HG03045 (cell line): Measurements from ENCODE around the gene NDUFA5.

Source experiments
- ATAC-seq: cut with Tn5 transposase; IDR thresholded peaks from one replicate; pipeline ENCODE4 v1.9.1; 2021; ENCODE audit warnings: mild to moderate bottlenecking, moderate library complexity; ENCODE audit not compliant: unreplicated experiment

Gene NDUFA5

GRCh38 chr7:123557398-123558288, at the start of gene NDUFA5:
TSS of gene NDUFA5 (minus strand) at chr7:123557818. CDS start at chr7:123557795, 23 bp downstream.
- peak; percentile 99 for ATAC-seq

DNA sequence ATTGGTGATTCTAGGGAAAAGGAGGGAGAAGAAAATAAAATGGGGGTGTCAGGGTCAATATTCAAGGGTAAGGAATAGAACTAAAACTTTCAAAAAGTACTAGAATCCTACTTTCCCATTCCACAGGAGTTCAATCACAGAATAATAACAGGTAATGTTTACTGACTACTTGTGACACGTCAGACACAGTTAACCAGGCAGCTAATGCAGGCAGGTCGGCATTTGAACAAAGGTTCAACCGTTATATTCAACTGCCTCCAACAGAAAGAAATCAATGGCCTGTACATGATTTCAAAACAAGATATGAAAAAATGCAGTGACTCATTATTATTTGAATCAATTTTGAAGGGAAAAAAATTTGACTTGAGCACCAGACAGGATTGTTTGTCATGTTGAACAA, 47.1 kb upstream of the NDUFA5 start:
- ATAC-seq, result no peak

- no peak for ATAC-seq
These were observed 45.0 kb upstream of the NDUFA5 start for GRCh38 chr7:123602648-123603047.

DNA sequence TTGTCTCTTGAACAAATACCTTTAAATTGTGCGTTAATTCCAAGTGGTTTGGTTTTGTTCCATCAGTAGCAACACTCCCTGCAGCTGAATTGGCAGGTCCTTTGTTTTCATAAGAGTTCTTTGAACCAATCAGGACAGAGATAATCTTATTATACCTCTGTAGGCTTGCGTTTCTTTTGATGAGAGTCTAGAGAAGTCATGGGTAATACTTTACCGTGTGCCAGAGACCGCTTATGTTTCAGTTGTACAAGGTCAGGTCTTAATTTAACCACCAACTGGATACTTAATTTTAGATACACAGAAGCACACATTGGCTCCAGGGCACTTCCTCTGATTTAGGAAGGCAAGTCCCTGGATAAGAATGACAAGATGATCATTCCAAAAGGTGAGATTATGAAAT, 43.9 kb upstream of the NDUFA5 start, which contains the start of gene ASB15:
ASB15 (plus strand) TSS at position 292 of the 400 bp plus-strand sequence. CDS start 12,682 bp downstream, outside the sequence.
- no peak for ATAC-seq

DNA sequence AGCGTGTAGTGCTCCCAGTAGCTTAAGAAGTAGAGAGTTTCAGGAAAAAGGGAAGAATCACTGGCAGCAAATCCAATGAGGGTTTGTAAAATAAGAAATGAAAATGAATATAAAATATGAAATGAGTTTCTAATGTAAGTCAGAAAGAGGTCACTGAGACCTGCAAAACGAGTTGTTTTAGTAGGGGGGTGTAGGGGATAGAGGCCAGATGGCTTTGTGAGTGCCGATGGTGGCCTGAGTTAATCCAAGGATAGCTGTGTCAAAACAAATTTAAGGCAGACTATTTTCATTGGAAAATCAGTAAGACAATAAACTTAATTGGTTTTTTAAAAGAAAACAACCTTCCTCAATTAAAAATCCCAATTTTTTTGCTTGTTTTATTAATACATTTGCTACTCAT, 43.3 kb upstream of the NDUFA5 start:
- no peak for ATAC-seq

GRCh38 chr7:123599766-123600165, 42.1 kb upstream of the NDUFA5 start:
- ATAC-seq, result no peak

DNA sequence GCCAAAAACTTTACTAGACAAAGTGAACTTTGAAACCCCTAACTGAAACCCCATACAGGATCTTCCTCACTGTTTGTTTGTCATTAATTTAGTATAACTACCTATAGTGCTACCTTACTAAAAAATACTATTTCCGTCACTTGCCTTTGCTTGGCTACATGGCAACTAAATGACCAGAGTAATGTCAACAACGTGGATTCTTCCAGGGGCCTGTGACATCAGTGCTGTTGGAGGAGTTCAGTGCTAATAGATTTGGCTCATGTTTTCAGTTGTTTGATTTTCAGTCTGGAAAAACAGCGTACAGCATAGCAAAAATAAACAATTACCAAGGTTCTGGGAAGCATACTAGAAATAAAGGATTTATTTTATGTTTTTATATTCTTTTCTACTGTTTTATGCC, 41.0 kb upstream of the NDUFA5 start:
- no peak for ATAC-seq

DNA sequence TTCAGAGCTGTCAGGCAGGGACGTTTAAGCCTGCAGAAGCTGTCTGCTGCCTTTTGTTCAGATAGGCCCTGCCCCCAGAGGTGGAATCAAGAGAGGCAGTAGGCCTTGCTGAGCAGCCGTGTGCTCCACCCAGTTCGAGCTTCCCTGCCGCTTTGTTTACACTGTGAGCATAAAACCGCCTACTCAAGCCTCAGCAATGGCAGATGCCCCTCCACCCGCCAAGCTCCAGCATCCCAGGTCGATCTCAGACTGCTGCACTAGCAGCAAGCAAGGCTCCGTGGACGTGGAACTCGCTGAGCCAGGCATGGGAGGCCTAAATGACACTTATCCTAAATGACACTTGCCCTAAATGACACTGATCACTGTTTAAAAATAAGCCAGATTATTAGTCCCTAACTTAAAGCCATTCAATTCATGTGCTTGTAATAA, 37.2 kb upstream of the NDUFA5 start:
- no peak for ATAC-seq

DNA sequence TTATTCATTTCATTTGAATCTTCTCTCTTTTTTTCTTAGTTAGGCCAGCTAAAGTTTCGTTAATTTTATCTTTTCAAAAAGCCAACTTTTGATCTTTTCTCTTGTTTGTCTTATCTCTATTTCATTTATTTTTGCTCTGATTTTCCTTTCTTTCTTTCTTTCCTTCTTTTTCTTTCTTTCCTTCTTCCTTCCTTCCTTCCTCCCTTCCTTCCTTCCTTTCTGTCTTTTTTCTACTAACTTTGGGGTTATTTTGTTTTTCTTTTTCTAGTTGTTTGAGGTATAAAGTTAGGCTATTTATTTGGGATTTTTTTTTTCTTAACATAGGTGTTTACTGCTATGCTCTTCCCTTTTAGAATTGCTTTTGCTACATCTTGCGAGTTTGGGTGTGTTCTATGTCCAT, 30.8 kb upstream of the NDUFA5 start:
- no peak for ATAC-seq

DNA sequence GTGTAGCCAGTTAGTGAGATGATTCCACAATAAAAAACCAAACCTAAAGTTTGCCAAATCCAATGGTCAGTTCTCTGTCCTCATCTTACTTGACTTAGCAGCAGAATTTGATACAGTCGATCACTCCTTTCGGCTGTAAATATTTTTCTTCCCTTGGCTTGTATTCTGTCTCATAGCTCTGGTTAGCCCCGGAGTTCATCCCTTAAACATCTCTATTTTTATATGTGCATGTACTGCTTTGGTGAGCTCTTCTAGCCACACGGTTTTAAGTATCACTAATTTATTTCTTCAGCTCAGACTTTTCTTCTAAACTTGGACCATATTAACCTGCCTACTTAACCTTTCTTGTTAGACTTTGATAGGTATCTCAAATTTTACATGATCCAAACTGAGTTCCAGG, 26.2 kb upstream of the NDUFA5 start:
- no peak for ATAC-seq

- no peak for ATAC-seq
These were observed 23.5 kb upstream of the NDUFA5 start for GRCh38 chr7:123581162-123581459.

DNA sequence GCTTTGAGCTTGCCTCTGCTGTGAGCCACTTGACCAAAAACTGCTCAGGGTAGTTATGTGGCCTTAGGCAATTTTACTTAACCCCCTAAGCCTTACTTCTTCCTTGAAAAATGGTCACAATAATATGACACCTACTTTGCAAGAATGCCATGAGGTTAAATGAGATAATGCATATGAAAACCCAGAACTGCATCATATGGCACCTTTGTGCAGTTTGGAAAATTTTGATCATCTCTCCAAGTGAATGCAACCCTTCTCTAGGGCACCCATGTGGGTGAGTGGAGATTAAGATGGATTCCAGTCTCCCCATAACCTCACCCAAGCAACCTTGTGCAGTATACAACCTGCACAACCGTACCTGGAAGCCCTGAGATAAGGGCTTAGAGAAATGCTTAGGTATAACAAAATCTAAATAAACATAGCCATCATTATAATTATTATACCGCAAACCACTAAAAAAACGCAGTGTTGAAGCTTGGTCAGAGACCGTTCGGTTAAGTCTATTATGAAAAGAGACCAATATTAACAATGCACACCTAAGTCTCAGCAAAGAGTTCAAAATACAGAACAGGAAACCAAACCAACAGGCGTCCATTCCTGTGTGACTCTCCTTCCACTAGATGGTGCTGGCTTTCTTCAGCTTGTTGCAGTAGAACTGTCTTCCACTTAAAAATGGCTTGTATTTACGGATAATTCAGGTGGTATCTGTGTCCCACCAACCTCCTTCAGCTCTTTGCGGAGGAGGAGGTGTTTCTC, 23.0 kb upstream of the NDUFA5 start:
- no peak for ATAC-seq

DNA sequence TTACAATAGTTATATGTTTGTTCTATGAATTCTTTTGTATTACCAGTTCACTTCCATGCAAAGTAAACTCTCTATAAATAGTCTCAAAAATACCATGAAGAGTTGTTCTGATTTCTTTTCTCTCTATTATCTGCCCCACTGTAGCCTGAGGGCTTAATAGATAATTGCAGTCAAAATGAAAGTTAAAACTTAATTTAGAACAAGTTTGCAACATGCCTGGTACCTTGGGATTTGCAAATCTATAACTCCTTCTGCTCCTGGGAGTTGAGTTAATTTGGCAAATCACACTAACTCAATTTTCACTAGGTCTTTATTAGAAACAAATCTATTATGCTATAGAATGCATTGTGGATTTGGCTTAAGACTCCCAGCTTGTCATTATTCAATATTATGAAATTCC, 21.8 kb upstream of the NDUFA5 start:
- ATAC-seq, result no peak

GRCh38 chr7:123573896-123574467, 16.4 kb upstream of the NDUFA5 start:
- ATAC-seq, result no peak

DNA sequence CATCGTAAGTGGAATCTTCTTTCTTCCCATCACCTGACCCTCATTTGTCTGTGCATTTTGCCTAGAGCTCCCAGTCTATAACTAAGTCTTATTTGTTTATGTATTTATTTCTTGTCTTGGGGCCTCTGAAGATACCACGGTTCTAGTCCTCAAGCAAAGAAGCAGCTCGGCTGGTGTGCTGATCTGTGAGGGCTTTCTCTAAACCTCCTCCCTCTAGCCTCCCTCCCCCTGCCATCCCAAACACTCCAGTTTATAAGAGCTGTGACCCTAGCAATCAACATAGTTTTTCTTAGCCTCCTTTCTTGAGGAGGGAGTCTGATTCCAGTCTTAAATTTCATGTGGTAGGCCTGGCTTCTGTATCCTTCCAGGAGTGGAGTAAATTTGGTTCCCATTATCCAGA, 15.7 kb upstream of the NDUFA5 start:
- no peak for ATAC-seq

GRCh38 chr7:123571684-123572083, 14.1 kb upstream of the NDUFA5 start:
- ATAC-seq, result no peak

- ATAC-seq, result no peak
These were observed 13.6 kb upstream of the NDUFA5 start for GRCh38 chr7:123571187-123571586.

DNA sequence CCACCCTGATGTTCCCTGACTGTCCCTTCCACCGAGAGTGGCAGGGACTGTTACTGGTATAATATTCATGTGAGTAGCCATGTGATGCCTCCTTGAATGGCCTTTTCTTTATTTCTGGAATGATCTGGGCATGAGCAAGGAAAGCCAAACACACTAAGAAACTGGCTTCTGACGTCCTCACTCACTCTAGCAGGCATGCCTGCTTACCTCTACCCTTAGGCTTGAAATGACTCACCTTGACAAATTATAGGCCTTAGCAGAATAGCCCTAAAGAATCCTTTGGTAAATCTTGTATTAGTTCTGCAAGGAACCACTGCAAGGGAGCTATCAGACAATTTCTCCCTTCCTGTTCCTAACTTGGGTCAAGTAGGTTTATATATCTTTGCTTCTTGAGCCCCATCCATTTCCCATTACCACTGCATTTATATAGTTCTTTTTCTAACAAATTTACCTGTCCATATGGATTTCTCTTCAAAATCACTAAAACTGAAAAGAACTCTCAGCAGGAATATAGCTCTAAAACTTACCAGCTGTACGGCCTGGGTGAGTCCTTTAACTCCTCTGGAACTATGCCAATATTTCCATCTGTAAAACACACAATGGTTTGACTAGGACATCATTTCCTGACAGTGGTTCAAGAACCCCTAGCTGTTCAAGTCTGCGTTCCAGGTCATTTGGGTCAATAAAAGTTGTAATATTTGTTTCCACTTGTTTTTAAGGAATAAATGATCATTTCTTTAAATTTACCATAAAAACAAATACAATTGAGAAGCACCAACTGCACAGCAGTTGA, 13.0 kb upstream of the NDUFA5 start:
- ATAC-seq, result no peak

DNA sequence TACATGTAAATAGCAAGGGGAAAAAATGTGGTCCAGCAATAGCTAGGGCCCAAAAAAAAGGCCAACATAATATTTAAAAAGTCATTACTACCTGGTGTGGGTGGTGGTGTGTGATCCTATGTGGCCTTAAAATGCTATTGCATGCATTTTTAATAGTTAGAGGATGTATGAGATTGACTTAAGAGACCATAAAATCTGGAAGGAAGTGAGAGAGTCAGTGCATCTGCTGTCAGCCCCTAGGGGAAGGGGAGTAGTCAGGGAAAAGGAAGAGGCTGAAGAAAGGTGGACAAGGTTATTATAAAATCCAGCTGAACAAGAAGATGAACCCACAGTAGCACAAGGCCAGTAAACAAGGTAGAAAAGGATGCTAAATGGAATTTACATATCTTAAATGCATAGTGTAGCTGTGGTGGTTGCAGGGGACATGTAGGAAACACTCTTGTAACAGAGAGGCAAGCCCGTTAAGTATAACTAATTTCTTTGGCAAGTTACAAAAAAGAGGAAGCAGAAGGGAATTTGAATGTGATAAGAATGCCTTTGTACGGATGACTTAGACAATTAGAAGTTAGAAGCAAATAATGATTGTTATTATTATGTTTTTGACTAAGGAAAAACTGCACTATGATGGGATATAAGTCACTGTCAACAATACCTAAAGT, 11.9 kb upstream of the NDUFA5 start:
- no peak for ATAC-seq

DNA sequence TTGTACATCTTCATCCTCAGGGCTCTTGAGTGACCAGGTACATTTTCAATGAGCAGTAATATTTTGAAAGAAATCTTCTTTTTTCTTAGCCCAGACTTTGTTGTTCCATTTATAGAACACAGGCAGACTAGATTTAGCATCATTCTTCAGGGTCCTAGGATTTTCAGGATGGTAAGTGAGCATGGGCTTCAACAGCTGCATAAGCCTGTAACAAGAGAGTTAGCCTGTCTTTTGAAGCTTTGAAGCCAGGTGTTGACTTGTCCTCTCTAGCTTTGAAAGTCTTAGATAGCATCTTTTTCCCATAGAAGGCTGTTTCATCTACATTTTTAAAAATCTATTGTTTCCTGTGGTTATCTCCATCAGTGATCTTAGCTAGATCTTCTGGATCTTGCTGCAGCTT, 4.5 kb upstream of the NDUFA5 start:
- no peak for ATAC-seq
